ENCODE data around the gene TMEM63C.
"Not testable (repeated sequence)": the region's sequence is repeated elsewhere in the genome, so short reads cannot be mapped to it uniquely, and the experiment has no call there.

TMEM63C gene

DNA sequence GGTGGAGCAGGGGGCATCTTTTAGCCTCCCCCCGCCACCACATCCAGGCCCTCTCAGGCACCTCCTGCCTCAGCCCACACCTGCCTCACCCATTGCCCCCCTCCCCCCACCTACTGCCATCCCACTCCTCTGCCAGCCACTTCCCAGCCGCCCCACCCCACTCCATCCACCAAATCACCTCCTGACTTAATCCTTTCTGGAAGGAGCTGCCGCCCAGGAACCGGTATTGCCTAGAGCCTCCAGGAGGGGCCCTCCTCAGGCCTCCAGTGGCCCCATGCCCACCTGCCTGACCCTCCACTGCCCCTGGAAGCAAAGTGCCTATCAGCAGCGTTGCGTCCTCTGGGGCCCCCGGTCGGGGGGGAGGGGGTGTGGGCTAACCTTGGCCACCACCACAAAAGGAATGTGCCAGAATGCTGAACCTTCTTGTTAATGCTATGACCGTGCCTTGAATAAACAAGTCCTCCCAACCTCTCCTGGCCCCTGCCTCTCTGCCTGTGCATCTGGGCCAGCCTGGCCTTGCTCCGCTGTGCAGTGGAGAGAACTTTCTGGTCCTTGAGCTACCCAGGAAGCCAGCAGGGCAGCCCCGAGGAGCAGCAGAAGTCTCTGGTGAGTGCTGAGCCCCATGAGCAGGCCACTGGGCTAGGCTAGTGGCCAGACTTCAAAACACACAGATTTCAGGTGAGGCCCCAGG, 77.6 kb downstream of the TMEM63C start:
- DNase-seq: no peak

- no peak for DNase-seq
Observed at GRCh38 chr14:77260199-77260598, 78.6 kb downstream of the TMEM63C start.

DNA sequence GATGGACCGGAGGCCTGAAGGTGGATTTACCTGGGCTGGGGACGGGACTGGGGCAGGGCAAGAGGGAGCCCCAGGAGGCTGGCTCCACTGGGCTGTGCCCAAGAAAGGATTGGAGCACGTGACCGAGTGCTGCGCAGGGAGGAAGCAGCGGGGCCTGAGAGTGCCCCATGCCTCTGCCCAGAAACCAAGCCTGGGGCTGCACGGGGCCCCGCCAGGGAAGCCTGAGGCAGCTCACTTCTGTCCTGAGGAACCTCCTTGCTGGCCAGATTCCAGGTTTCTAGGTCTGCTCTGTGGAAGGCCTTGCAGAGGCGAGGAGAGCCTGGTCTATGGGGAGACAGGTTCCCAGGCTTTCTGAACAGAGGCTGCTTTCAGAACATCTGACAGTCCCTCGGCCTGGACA, 79.0 kb downstream of the TMEM63C start:
- DNase-seq: no peak

DNA sequence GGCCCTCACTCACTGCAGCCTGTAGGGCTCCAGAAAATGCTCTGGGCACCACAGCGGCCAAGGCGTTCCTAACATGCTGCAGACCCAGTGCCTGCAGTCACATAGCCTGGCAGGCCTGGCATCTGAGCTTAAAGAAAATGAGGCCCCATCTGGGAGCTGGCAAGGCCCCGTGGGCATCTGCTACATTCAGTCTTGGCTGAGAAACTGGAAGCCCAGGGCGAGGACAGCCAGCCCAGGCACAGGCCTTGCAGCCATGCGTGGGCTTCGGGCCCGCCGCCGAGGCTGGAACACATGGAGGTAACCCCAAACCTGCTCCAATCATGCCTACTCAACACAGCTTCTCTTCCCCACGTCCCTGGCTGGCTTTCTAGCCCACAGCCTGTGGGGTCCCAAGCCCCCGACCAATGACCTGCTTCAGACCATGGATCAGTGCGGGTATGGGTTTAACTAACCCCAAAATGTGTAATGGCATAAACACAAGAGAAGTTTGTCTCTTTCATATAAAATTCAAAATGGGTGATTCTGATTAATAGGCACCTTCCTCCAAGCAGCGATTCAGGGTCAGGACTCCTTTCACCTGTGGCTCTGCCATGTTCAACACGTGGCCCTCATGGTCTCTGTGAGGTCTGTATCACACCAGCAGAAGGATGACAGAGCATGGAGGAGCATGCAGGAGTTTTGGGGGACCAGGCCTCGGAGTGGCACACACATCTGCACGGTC, 83.0 kb downstream of the TMEM63C start:
- no peak for DNase-seq

DNA sequence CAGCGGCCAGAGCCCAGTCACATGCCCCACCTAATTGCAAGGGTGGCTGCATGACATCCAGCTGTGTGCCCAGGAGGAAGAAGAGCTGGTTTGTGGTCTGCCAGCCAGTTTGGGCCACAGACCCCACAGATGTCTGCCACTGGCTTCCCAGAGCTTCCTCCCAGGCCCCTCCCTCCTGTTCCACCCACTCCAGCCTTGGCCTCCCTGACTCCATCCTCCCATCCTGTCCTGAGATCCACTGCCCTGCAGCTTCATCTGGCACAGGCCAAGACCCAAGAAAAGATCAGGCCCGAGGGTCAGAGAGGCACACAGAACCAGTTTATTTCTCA, 83.6 kb downstream of the TMEM63C start:
- no peak for DNase-seq

DNA sequence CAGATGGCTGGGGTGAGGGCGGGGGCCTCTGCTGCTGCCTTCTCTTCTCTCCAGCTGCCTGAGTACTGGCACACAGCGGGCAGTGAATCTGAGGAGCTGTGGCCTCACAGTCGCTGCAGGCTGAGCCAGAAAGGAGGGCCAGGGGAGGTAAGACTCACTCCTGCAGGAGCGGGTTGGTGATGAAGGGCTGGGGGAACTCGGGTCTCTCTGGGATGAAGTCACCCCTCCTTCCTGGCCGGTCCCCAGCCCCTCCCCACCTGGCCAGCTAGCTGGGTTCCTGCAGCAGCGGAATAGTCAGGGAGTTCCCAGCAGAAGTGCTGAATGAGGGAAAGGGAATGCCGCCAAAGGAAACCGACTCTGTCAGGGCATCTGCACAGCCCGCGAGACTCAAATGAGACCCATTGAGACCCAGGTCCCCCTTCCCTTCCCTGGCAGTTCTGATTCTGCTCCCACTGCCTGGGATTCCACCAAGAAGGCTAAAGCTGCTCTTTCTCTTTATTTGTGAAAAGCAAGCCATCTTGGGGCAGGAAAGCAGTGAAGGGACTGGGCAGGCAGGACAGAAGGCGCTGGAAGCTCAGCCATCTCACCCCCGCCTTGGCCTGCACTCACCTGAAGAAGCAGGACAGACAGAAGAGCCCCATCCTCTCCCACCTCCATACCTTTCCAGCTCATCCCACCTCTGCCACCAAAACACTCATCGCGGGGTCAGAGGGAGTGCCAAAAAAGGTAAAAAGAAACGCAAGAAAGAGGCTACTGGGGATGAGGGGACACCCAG, 84.2 kb downstream of the TMEM63C start:
- no peak for DNase-seq

- no peak for DNase-seq
Observed at GRCh38 chr14:77266336-77266735, 84.7 kb downstream of the TMEM63C start.

DNA sequence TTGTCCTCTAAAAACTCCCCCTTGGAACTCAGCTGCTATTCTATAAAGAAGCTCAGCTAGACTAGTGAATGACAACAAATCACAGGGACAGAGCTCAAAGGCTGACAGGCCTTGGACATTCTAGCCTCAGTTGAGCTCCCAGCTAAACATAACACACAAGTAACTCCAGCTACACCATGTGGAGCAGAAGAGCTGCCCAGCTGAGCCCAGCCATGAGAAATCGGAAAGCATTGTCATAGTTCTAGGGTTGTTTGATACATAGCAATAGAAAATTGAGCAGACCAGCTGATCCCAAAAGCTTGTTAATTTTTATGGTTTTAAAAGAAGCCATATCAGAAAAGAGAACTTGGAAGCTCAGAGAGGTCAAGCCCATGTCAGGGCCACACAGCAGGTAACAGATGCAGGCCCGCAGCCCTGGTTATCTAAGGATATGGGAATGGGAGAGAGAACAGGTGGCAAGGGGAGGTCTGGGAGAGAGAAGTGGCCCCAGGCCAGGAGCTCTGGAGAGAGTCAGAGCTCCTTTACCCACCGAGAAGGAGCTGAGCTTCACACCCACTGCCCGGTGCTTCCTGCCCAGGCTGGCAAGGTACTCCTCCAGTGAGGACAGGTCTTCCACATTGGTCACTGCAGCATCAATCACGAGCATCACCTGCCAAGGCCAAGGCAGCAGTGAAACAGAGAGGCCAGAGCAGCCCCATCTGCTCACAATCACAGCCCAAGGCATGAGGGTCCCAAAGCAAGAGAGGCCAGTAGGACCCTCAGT, 86.5 kb downstream of the TMEM63C start:
- no peak for DNase-seq

DNA sequence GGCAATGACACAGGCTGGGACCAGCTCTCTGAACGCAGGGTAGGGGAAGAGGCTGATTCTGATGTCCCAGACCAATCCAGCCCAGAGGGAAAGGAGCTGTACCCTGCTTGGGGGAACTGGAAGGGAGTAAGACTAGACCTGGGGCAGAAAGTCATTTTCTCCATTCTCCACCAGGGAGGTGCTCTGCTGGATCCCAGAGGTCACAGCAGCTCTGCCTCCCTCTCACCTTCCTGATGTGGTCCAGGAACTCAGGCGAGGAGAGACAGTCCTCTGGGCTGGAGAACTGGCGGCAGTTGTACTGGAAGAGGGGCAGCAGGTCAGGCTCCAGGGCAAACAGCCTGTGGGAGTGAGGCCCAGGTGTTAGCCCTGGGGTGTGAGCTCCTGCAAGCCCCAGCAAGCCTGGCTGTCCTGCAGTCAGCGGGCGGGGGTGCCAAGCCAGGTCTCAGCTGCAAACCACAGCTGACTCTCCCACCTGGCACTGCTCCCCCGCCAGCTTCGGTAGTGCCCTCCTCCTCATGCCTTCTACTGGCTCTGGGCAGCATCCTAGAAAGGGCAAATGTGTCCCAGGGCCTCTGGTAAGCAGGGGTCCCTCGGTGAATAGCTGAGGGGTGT, 87.5 kb downstream of the TMEM63C start:
- no peak for DNase-seq

- no peak for DNase-seq
Observed at GRCh38 chr14:77270361-77271112, 88.9 kb downstream of the TMEM63C start.

DNA sequence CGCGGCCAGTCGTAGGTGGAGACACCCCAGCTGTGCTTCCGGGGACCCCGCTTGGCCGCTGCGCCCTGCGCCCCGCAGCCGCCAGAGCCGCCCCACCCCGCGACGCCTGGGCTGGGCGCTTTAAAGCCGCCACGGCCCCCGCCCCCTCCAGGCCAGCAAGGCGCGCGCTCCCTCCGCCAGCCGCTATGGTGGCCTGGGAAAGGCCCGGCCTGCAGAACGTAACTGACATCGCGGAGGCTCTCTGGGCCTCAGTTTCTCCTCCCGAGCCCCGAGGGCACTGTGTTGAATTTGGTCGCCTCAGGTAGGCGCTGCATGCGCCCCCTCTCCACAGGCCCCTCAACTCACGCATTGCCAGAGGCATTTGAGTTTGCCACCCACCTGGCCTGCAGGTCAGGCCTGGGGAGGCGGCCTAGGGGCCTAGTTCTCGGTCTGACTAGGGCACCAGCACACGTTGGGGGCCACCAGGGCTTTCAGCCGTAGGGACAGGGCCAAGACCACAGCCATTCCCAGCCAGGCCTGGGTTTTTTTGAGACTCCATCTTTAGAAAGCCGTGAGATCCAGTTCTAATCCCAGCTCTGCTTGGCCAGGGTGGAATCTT, 89.6 kb downstream of the TMEM63C start, which contains the start of gene NGB:
Gene NGB (minus strand): TSS at position 94 of the 598 bp plus-strand sequence. CDS start 269 bp downstream, outside the sequence.
- no peak for DNase-seq

DNA sequence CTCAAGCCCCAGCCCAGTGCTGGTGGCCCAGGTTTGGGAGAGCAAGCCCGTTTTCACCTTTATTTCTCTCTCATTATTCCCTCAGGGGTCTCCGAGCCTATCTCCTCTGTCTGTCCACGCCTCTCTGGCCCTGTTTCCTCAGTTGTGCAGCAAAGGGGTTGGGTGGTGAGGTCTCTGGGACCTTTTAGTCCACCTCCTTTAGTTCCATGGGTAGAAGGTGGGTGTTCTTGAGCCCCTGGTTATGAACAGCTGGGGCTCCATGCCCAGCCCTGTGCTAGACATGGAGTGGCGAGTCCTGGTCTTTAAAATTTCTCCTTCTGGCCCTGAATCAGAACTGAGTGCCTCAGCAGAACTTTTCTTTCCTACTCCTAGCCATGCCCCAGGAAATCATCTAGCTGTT, 90.7 kb downstream of the TMEM63C start:
- no peak for DNase-seq

DNA sequence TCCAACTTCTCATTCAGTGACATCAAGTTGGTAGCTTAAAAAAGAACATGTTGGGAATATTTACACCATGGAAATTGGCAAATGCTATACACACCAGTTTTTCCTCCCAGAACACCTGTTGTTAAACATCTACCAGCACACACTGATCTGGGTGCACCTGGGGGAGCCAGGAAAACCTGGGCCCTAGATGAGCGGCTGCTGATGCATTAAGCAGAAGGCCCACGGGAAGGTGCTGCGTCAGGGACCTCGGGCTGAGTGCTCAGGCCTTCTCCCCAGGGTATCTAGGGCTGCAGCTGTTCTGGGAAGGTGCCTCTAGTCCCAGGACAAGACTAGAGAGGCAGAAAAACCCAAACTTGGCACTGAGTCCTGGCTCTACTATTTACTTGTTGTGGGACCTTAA, 92.2 kb downstream of the TMEM63C start:
- DNase-seq: no peak

- DNase-seq: no peak
Observed at GRCh38 chr14:77275041-77275580, 93.5 kb downstream of the TMEM63C start.

- no peak for DNase-seq
Observed at GRCh38 chr14:77275601-77276017, 94.0 kb downstream of the TMEM63C start.

GRCh38 chr14:77276295-77276935, 94.8 kb downstream of the TMEM63C start:
- no peak for DNase-seq

DNA sequence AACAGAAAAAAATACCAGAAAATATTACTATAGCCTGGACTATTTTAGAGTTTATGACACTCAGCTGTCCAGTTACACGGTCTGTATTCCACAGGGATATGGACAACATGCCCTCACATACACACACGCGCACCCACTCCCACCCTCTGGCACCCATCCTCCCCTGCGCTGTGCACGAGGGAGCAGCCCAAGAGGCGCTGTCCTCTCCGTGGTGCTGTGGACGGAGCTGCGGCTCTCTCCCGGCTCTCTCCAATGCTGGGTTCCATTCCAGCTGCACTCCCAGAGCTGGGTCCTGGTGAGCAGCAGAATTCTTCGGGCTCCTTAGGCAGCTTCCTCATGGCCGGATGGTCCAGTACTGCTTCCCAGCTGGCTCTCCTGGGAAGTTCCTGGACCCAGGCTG, 95.4 kb downstream of the TMEM63C start:
- no peak for DNase-seq

DNA sequence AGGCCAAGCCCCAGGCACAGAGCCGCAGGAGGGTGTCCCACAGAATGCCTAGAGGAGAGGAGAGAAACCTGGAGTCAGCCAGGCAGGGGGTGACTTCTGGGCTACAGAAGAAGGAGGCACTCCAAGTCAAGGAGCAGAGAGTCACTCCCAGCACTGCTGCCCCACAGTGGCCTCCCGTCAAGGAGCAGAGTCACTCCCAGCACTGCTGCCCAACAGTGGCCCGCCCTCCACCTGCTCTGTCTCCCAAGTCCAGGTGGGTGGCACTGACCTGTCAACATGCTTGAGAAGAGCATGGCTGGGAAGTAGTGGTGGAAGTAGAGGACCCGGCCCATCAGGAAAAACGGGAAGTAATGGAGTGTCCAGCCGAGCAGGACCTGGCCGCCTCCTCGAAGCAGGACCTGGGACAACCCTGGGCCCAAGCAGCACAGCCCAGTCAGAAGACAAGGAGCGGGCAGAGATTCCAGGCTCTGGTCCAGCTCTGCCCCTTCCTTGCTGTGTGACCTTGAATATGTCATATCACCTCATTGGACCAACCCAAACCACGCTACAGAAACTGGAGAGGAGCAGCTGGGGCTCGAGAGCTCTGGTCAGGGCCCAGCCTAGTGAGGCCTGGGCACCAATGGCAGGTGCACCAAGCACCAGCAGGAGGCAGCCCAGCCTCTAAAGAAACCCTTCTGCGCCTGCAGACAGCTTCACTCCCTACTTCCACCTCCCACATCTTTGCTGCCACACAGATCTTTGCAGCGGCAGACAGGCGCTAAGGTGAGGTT, 97.0 kb downstream of the TMEM63C start:
- no peak for DNase-seq

DNA sequence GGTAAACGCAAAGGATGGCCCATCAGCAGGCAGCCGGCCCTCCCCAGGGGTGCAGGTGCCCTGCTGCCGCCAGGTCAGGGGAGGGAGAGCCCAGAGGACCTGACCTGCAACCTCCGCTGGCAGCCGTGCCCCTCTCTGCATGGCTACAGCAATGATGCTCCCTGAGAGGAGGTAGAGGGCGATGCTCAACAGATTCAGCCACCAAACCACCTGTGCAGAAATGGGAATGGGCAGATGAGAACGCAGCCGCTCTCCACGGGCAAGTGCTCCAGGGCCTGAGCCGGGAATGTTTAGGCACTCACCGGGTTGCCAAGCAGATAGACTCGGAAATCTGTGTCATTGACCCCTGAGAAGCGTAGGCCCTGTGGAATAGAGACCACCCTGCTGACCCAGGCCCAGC, 98.1 kb downstream of the TMEM63C start:
- no peak for DNase-seq

DNA sequence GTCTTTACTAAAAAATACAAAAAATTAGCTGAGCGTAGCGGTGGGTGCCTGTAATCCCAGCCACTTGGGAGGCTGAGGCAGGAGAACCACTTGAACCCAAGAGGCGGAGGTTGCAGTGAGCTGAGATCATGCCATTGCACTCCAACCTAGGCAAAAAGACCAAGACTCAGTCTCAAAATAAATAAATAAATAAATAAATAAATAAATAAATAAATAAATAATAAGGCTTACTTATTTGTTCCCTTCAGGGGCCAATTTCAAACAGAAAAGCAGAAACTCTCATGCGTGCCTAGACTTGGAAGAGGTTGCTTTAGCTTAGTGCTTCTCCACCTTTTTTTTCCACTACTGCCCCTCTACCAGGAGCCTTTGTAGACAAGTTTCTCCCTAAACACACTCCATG, 99.3 kb downstream of the TMEM63C start:
- not testable (repeated sequence) for DNase-seq
